K562 (cell line): ENCODE data around the gene MIP.

Experiments
- CTCF ChIP-seq, 3 experiments: IDR thresholded peaks in 2 of 3; conservative IDR thresholded peaks in 1 of 3; 2 replicates each; pipeline ENCODE4 v1.5.1; 2011 to 2012; ENCODE audit warnings: low read length in 3 of 3, mild to moderate bottlenecking in 3 of 3, control low read depth in 2 of 3, improper control_type of control experiment in 1 of 3, inconsistent platforms in 1 of 3, low read depth in 1 of 3, mixed read lengths in 1 of 3, moderate library complexity in 1 of 3; ENCODE audit not compliant: insufficient read depth in 2 of 3
- MTA1 ChIP-seq: fragments of 450-650 bp; IDR thresholded peaks from 2 replicates; pipeline ENCODE4 v1.6.1; 2017; ENCODE audit warnings: borderline replicate concordance

DNA sequence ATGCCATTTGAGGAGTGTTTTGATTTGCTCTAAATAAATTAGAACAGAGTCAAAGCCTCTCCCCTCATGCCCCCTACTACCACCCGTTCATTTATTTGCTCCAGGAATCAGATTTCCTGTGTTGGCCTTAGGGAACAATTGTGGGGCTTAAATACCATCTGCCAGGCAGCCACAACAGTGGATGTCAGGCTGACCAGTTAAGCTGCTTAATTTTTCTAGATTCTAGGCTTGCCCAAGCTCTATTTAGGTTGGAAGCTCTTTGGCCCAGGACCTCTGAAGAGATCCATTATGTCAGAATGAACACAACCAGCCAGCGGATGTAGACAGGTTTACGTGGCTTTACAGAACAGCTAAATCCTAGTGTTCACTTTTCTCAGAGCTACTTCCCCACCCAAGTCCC lies 4.2 kb downstream of the MIP start:
- TF ChIP-seq CTCF (IDR thresholded peaks at IDR 0.05 in 2 of 3, conservative IDR thresholded peaks at IDR 0.05 in 1 of 3; ENCODE audit: insufficient read depth in 2 of 3, low read depth in 1 of 3, low read length in 3 of 3) = no peak
- TF ChIP-seq MTA1 = no peak
